ENCODE data around the gene DYNLT3.

DNA sequence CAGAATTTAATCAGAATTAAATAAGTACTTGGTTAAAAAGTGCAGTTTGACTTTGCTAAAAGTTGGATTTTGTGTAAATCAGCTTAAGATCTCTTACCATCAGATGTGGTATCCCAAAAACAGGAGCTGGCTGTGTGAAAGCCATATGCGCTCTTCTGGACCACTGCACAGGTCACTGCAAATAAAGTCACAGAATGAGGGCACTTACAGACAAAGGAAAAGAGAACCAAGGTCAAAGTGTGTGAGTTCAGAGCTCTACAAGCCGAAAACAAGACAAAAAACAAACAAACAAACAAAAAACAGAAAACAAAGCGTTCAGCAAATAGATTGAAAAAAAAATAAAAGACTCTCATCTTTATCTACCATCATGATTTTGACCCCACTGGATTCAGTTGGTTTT lies 6.4 kb downstream of the DYNLT3 start:
- TF ChIP-seq, protein P1, sequence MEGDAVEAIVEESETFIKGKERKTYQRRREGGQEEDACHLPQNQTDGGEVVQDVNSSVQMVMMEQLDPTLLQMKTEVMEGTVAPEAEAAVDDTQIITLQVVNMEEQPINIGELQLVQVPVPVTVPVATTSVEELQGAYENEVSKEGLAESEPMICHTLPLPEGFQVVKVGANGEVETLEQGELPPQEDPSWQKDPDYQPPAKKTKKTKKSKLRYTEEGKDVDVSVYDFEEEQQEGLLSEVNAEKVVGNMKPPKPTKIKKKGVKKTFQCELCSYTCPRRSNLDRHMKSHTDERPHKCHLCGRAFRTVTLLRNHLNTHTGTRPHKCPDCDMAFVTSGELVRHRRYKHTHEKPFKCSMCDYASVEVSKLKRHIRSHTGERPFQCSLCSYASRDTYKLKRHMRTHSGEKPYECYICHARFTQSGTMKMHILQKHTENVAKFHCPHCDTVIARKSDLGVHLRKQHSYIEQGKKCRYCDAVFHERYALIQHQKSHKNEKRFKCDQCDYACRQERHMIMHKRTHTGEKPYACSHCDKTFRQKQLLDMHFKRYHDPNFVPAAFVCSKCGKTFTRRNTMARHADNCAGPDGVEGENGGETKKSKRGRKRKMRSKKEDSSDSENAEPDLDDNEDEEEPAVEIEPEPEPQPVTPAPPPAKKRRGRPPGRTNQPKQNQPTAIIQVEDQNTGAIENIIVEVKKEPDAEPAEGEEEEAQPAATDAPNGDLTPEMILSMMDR (IDR thresholded peaks at IDR 0.05), result no peak
- TF ChIP-seq, protein P2, sequence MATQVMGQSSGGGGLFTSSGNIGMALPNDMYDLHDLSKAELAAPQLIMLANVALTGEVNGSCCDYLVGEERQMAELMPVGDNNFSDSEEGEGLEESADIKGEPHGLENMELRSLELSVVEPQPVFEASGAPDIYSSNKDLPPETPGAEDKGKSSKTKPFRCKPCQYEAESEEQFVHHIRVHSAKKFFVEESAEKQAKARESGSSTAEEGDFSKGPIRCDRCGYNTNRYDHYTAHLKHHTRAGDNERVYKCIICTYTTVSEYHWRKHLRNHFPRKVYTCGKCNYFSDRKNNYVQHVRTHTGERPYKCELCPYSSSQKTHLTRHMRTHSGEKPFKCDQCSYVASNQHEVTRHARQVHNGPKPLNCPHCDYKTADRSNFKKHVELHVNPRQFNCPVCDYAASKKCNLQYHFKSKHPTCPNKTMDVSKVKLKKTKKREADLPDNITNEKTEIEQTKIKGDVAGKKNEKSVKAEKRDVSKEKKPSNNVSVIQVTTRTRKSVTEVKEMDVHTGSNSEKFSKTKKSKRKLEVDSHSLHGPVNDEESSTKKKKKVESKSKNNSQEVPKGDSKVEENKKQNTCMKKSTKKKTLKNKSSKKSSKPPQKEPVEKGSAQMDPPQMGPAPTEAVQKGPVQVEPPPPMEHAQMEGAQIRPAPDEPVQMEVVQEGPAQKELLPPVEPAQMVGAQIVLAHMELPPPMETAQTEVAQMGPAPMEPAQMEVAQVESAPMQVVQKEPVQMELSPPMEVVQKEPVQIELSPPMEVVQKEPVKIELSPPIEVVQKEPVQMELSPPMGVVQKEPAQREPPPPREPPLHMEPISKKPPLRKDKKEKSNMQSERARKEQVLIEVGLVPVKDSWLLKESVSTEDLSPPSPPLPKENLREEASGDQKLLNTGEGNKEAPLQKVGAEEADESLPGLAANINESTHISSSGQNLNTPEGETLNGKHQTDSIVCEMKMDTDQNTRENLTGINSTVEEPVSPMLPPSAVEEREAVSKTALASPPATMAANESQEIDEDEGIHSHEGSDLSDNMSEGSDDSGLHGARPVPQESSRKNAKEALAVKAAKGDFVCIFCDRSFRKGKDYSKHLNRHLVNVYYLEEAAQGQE (IDR thresholded peaks at IDR 0.05; ENCODE audit: insufficient read depth in 1 of 2, low read depth in 2 of 2, low read length in 1 of 2), result no peak

All from Panc1 (cell line).